HEK293 (cell line): ENCODE data around the gene ZNF275.
"Not testable (repeated sequence)": the region's sequence is repeated elsewhere in the genome, so short reads cannot be mapped to it uniquely, and the experiment has no call there.

Experiments
- ZNF768 ChIP-seq: fragments of 450-650 bp; formaldehyde crosslinking; IDR thresholded peaks from 2 replicates; pipeline ENCODE4 v1.5.1; 2018; ENCODE audit warnings: missing biosample characterization, mild to moderate bottlenecking, missing genetic modification characterization
- TF ChIP-seq, protein P1 (sequence below): IDR thresholded peaks from 2 replicates; pipeline ENCODE4 v1.6.1; 2011; ENCODE audit warnings: mild to moderate bottlenecking, low read depth, low read length, borderline replicate concordance
- TF ChIP-seq, protein P2 (sequence below): fragments of 450-650 bp; formaldehyde crosslinking; IDR thresholded peaks from 2 replicates; pipeline ENCODE4 v1.5.1; 2016; ENCODE audit warnings: missing biosample characterization, missing genetic modification characterization

- TF ChIP-seq ZNF768 (tag by site-specific recombination) = not testable (repeated sequence)
- TF ChIP-seq, protein P1, sequence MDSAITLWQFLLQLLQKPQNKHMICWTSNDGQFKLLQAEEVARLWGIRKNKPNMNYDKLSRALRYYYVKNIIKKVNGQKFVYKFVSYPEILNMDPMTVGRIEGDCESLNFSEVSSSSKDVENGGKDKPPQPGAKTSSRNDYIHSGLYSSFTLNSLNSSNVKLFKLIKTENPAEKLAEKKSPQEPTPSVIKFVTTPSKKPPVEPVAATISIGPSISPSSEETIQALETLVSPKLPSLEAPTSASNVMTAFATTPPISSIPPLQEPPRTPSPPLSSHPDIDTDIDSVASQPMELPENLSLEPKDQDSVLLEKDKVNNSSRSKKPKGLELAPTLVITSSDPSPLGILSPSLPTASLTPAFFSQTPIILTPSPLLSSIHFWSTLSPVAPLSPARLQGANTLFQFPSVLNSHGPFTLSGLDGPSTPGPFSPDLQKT = not testable (repeated sequence)
- TF ChIP-seq, protein P2, sequence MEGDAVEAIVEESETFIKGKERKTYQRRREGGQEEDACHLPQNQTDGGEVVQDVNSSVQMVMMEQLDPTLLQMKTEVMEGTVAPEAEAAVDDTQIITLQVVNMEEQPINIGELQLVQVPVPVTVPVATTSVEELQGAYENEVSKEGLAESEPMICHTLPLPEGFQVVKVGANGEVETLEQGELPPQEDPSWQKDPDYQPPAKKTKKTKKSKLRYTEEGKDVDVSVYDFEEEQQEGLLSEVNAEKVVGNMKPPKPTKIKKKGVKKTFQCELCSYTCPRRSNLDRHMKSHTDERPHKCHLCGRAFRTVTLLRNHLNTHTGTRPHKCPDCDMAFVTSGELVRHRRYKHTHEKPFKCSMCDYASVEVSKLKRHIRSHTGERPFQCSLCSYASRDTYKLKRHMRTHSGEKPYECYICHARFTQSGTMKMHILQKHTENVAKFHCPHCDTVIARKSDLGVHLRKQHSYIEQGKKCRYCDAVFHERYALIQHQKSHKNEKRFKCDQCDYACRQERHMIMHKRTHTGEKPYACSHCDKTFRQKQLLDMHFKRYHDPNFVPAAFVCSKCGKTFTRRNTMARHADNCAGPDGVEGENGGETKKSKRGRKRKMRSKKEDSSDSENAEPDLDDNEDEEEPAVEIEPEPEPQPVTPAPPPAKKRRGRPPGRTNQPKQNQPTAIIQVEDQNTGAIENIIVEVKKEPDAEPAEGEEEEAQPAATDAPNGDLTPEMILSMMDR = not testable (repeated sequence)
Measured at GRCh38 chrX:153384973-153385372, 51.0 kb downstream of the ZNF275 start.
